H9 (cell line): Measurements from ENCODE around the gene MYRIP. TPM values are rescaled to one million over a fixed set of nuclear protein-coding genes. Genes with fewer than 3 reads are reported as not detected.

ENCODE experiments used
- DNase-seq: peaks from one replicate; pipeline ENCODE4 v3.0.0-alpha.2; 2017
- H2AFZ ChIP-seq: one replicate; pipeline ENCODE4 v1.6.1; 2013; ENCODE audit warnings: mild to moderate bottlenecking, low read length, control low read depth, moderate library complexity
- H2AK5ac ChIP-seq: 2 replicates; pipeline ENCODE4 v1.6.1; 2013; ENCODE audit warnings: low read length, control low read depth, mixed read lengths; ENCODE audit not compliant: insufficient read length
- H2BK120ac ChIP-seq: one replicate; pipeline ENCODE4 v1.6.1; 2013; ENCODE audit warnings: low read depth, mild to moderate bottlenecking, low read length, control low read depth, inconsistent platforms; ENCODE audit not compliant: poor library complexity, severe bottlenecking
- H2BK12ac ChIP-seq: 2 replicates; pipeline ENCODE4 v1.6.1; 2013; ENCODE audit warnings: low read length, control low read depth, mixed read lengths, low read depth; ENCODE audit not compliant: insufficient read length
- H2BK15ac ChIP-seq: 2 replicates; pipeline ENCODE4 v1.6.1; 2013; ENCODE audit warnings: low read depth, low read length, control low read depth
- H2BK20ac ChIP-seq: one replicate; pipeline ENCODE4 v1.6.1; 2013; ENCODE audit warnings: low read depth, mild to moderate bottlenecking, low read length, control low read depth, inconsistent platforms; ENCODE audit not compliant: poor library complexity, severe bottlenecking
- H2BK5ac ChIP-seq: 2 replicates; pipeline ENCODE4 v1.6.1; 2013; ENCODE audit warnings: low read length, control low read depth, mixed read lengths; ENCODE audit not compliant: insufficient read length
- H3K14ac ChIP-seq: 2 replicates; pipeline ENCODE4 v1.6.1; 2013; ENCODE audit warnings: low read length, control low read depth; ENCODE audit not compliant: insufficient read depth
- H3K18ac ChIP-seq: 2 replicates; pipeline ENCODE4 v1.6.1; 2013; ENCODE audit warnings: low read depth, mild to moderate bottlenecking, mixed read lengths, low read length, control low read depth; ENCODE audit not compliant: insufficient read length
- H3K23ac ChIP-seq: 2 replicates; pipeline ENCODE4 v1.6.1; 2013; ENCODE audit warnings: low read length, control low read depth, mixed read lengths, low read depth; ENCODE audit not compliant: insufficient read length
- H3K23me2 ChIP-seq: 2 replicates; pipeline ENCODE4 v1.6.1; 2013; ENCODE audit warnings: low read depth, mild to moderate bottlenecking, mixed read lengths, low read length, control low read depth; ENCODE audit not compliant: insufficient read length, poor library complexity, severe bottlenecking
- H3K27ac ChIP-seq: 2 replicates; pipeline ENCODE4 v1.5.1; 2013; ENCODE audit warnings: low read length, control low read depth, mixed read lengths, low read depth; ENCODE audit not compliant: insufficient read length
- H3K27me3 ChIP-seq: 2 replicates; pipeline ENCODE4 v1.6.1; 2013; ENCODE audit warnings: low read length, control low read depth, inconsistent platforms; ENCODE audit not compliant: insufficient read depth
- H3K4ac ChIP-seq: 2 replicates; pipeline ENCODE4 v1.6.1; 2013; ENCODE audit warnings: low read depth, mild to moderate bottlenecking, control low read depth, inconsistent platforms, low read length, moderate library complexity
- H3K4me1 ChIP-seq: 2 replicates; pipeline ENCODE4 v1.6.1; 2013; ENCODE audit warnings: low read length, control low read depth, inconsistent platforms; ENCODE audit not compliant: insufficient read depth
- H3K4me2 ChIP-seq: 2 replicates; pipeline ENCODE4 v1.6.1; 2013; ENCODE audit warnings: low read length, control low read depth, mixed read lengths; ENCODE audit not compliant: insufficient read length, insufficient read depth
- H3K56ac ChIP-seq: 2 replicates; pipeline ENCODE4 v1.6.1; 2013; ENCODE audit warnings: low read depth, mild to moderate bottlenecking, mixed read lengths, low read length, control low read depth; ENCODE audit not compliant: insufficient read length
- H3K79me1 ChIP-seq: 2 replicates; pipeline ENCODE4 v1.6.1; 2013; ENCODE audit warnings: low read depth, mild to moderate bottlenecking, moderate library complexity, low read length, control low read depth, inconsistent platforms; ENCODE audit not compliant: insufficient read depth, poor library complexity, severe bottlenecking
- H3K79me2 ChIP-seq: 2 replicates; pipeline ENCODE4 v1.6.1; 2013; ENCODE audit warnings: low read length, control low read depth, inconsistent platforms; ENCODE audit not compliant: insufficient read depth
- H3K9ac ChIP-seq: 2 replicates; pipeline ENCODE4 v1.6.1; 2013; ENCODE audit warnings: low read length, control low read depth, mixed read lengths; ENCODE audit not compliant: insufficient read length; ENCODE audit errors: extremely low read depth
- H3K9me3 ChIP-seq: one replicate; pipeline ENCODE4 v1.6.1; 2013; ENCODE audit warnings: low read depth, low read length, inconsistent platforms; ENCODE audit not compliant: control insufficient read depth
- H3T11ph ChIP-seq: one replicate; pipeline ENCODE4 v1.6.1; 2013; ENCODE audit warnings: mild to moderate bottlenecking, low read length, control low read depth, inconsistent platforms
- H4K20me1 ChIP-seq: one replicate; pipeline ENCODE4 v1.6.1; 2013; ENCODE audit not compliant: control insufficient read depth, insufficient read length, insufficient read depth
- H4K5ac ChIP-seq: 2 replicates; pipeline ENCODE4 v1.6.1; 2013; ENCODE audit warnings: low read depth, mild to moderate bottlenecking, mixed read lengths, low read length, control low read depth; ENCODE audit not compliant: insufficient read length
- H4K8ac ChIP-seq: replicated peaks from 2 replicates; pipeline ENCODE4 v1.6.1; 2013; ENCODE audit warnings: low read length, control low read depth, mixed read lengths, low read depth; ENCODE audit not compliant: insufficient read length
- H4K91ac ChIP-seq: 2 replicates; pipeline ENCODE4 v1.6.1; 2013; ENCODE audit warnings: low read depth, mild to moderate bottlenecking, moderate library complexity, mixed read lengths, low read length, control low read depth; ENCODE audit not compliant: insufficient read length
- H3K27ac Mint-ChIP-seq, 3 experiments: 2 replicates in 2 of 3; 3 replicates in 1 of 3; pipeline ENCODE4 v1.8.0; 2020 to 2021; ENCODE audit warnings: mixed read lengths in 3 of 3, mild to moderate bottlenecking in 1 of 3, moderate library complexity in 1 of 3
- H3K27me3 Mint-ChIP-seq: 2 replicates; pipeline ENCODE4 v1.8.0; 2021; ENCODE audit warnings: low read depth, mild to moderate bottlenecking, moderate library complexity, mixed read lengths
- H3K36me3 Mint-ChIP-seq, 3 experiments: 2 replicates in 2 of 3; 3 replicates in 1 of 3; pipeline ENCODE4 v1.8.0; 2020 to 2021; ENCODE audit warnings: low read depth in 3 of 3, mixed read lengths in 3 of 3; ENCODE audit not compliant: insufficient read depth in 1 of 3
- H3K4me1 Mint-ChIP-seq, 2 experiments: 2 replicates each; pipeline ENCODE4 v1.8.0; 2020; ENCODE audit warnings: mixed read lengths in 2 of 2
- H3K4me3 Mint-ChIP-seq, 2 experiments: 2 replicates in 1 of 2; 3 replicates in 1 of 2; pipeline ENCODE4 v1.8.0; 2020 to 2021; ENCODE audit warnings: mild to moderate bottlenecking in 2 of 2, mixed read lengths in 2 of 2, moderate library complexity in 1 of 2
- H3K9me3 Mint-ChIP-seq, 2 experiments: 2 replicates in 1 of 2; 3 replicates in 1 of 2; pipeline ENCODE4 v1.8.0; 2020; ENCODE audit warnings: mild to moderate bottlenecking in 2 of 2, mixed read lengths in 2 of 2, moderate library complexity in 1 of 2
- CTCF ChIP-seq: fragments of 200-600 bp; sonication (generic); conservative IDR thresholded peaks from 3 replicates; pipeline ENCODE4 v1.8.0; 2021; ENCODE audit warnings: antibody characterized with exemption, mild to moderate bottlenecking
- total RNA-seq: library from RNA; stranded (reverse); gene quantifications from 2 replicates; pipeline ENCODE4 v1.2.1, GENCODE V29; 2021

The MYRIP gene
- total RNA-seq, 1 experiment from 2014 or later, result 1.8 TPM

- DNase-seq, result no peak
- peaks cover 0 to 8% of the 10 kb centered on the region in 2 experiments; a peak in 4 of 5 replicates for H3K9me3 Mint-ChIP-seq
- Histone ChIP-seq H3K9me3 (no peaks in the 10 kb centered on the region), H3K23me2 (no peaks in the 10 kb centered on the region), H3K4me1 (peaks cover 4% of the 10 kb centered on the region; the same call in 1 of the 2 replicates), H4K5ac (no peak overlapping the region), H3K79me1 (no peaks in the 10 kb centered on the region), H4K91ac (no peak overlapping the region), H3K18ac (no peak overlapping the region), H3T11ph (no peak overlapping the region), H3K9ac (no peak overlapping the region), H2BK120ac (no peak overlapping the region), H2BK15ac (no peak overlapping the region), H2BK5ac (no peak overlapping the region), H2BK12ac (no peak overlapping the region), H4K20me1 (no peaks in the 10 kb centered on the region), H3K56ac (no peak overlapping the region), H4K8ac (no peak overlapping the region), H2AFZ (no peak overlapping the region), H3K4ac (no peak overlapping the region), H3K14ac (no peak overlapping the region), H2AK5ac (no peak overlapping the region), H3K27me3 (no peaks in the 10 kb centered on the region), H3K4me2 (no peak overlapping the region), H3K23ac (no peak overlapping the region), H2BK20ac (no peak overlapping the region), H3K27ac (no peak overlapping the region), H3K79me2 (no peaks in the 10 kb centered on the region)
- peaks cover 11 to 14% of the 10 kb centered on the region in 2 experiments for H3K4me1 Mint-ChIP-seq
- no peaks in the 10 kb centered on the region; the same call in 1 of the 2 replicates for H3K27me3 Mint-ChIP-seq
- TF ChIP-seq CTCF, result no peak
- no peak overlapping the region for H3K27ac Mint-ChIP-seq
- no peak overlapping the region for H3K4me3 Mint-ChIP-seq
- no peaks in the 10 kb centered on the region for H3K36me3 Mint-ChIP-seq
Observed at GRCh38 chr3:40103829-40104228, 294.4 kb downstream of the MYRIP start.
